Keratinocyte (primary cell): ENCODE measurements around the gene PAOX. TPM values are rescaled to one million over a fixed set of nuclear protein-coding genes. Genes with fewer than 3 reads are reported as not detected.

ENCODE experiments used
- DNase-seq: peaks from one replicate; pipeline ENCODE4 v3.0.0-alpha.2; 2011; ENCODE audit warnings: low read depth, missing footprints, low spot score
- FAIRE-seq: peaks from 2 replicates; lab custom pipeline; 2011; peaks lifted over from hg19 to GRCh38; lab: Jason Lieb, UNC
- H2AFZ ChIP-seq: 2 replicates; pipeline ENCODE4 v1.6.0; 2012; ENCODE audit warnings: low read length, control low read depth, inconsistent platforms; ENCODE audit not compliant: control insufficient read depth
- H3K27ac ChIP-seq: 2 replicates; pipeline ENCODE4 v1.5.1; 2011; ENCODE audit warnings: low read length; ENCODE audit not compliant: control insufficient read depth, insufficient read depth
- H3K27me3 ChIP-seq: 3 replicates; pipeline ENCODE4 v1.6.0; 2011; ENCODE audit warnings: low read length; ENCODE audit not compliant: control insufficient read depth, insufficient read depth; ENCODE audit errors: extremely low read depth
- H3K36me3 ChIP-seq, 2 experiments: 2 replicates in 1 of 2; 3 replicates in 1 of 2; pipeline ENCODE4 v1.5.1; 2011; ENCODE audit warnings: low read length in 2 of 2, mild to moderate bottlenecking in 1 of 2; ENCODE audit not compliant: control insufficient read depth in 2 of 2, insufficient read depth in 2 of 2; ENCODE audit errors: extremely low read depth in 1 of 2
- H3K4me1 ChIP-seq: 3 replicates; pipeline ENCODE4 v1.5.1; 2011; ENCODE audit warnings: low read length; ENCODE audit not compliant: control insufficient read depth, insufficient read depth; ENCODE audit errors: extremely low read depth
- H3K4me2 ChIP-seq: 3 replicates; pipeline ENCODE4 v1.6.0; 2011; ENCODE audit warnings: low read depth, low read length; ENCODE audit not compliant: control insufficient read depth, insufficient read depth; ENCODE audit errors: extremely low read depth
- H3K4me3 ChIP-seq, 3 experiments: fragments of 200-600 bp in 1 of 3; sonication (generic) in 1 of 3; 2 replicates in 2 of 3; 3 replicates in 1 of 3; pipeline ENCODE4 v1.5.1; 2011 to 2016; ENCODE audit warnings: low read length in 3 of 3, mild to moderate bottlenecking in 3 of 3, control low read depth in 2 of 3, inconsistent platforms in 1 of 3, low read depth in 1 of 3, mixed read lengths in 1 of 3, mixed run types in 1 of 3, moderate library complexity in 1 of 3; ENCODE audit not compliant: control insufficient read depth in 2 of 3, insufficient read depth in 2 of 3; ENCODE audit errors: extremely low read depth in 1 of 3
- H3K79me2 ChIP-seq: 2 replicates; pipeline ENCODE4 v1.6.0; 2012; ENCODE audit warnings: low read length; ENCODE audit not compliant: control insufficient read depth, insufficient read depth
- H3K9ac ChIP-seq: 3 replicates; pipeline ENCODE4 v1.6.0; 2011; ENCODE audit warnings: low read length; ENCODE audit not compliant: control insufficient read depth, insufficient read depth; ENCODE audit errors: extremely low read depth
- H3K9me1 ChIP-seq: 3 replicates; pipeline ENCODE4 v1.6.0; 2011; ENCODE audit warnings: low read length; ENCODE audit not compliant: control insufficient read depth, insufficient read depth; ENCODE audit errors: extremely low read depth
- H3K9me3 ChIP-seq: 2 replicates; pipeline ENCODE4 v1.5.1; 2012; ENCODE audit warnings: low read depth, low read length; ENCODE audit not compliant: control insufficient read depth
- H4K20me1 ChIP-seq: 3 replicates; pipeline ENCODE4 v1.6.0; 2011; ENCODE audit warnings: low read length; ENCODE audit not compliant: control insufficient read depth, insufficient read depth; ENCODE audit errors: extremely low read depth
- CTCF ChIP-seq, 3 experiments: IDR thresholded peaks in 1 of 3; conservative IDR thresholded peaks in 1 of 3; optimal IDR thresholded peaks in 1 of 3; 2 replicates in 2 of 3; 3 replicates in 1 of 3; pipeline versions ENCODE3 to v1.5.1; 2011; ENCODE audit warnings: low read length in 3 of 3, mild to moderate bottlenecking in 3 of 3, moderate library complexity in 2 of 3, control low read depth in 1 of 3, inconsistent platforms in 1 of 3; ENCODE audit not compliant: insufficient read depth in 2 of 3; ENCODE audit errors: extremely low read depth in 1 of 3
- EZH2 ChIP-seq: IDR thresholded peaks from one replicate; pipeline ENCODE4 v1.6.1; 2012; ENCODE audit warnings: inconsistent platforms, mild to moderate bottlenecking, low read length, moderate library complexity
- dilution Hi-C: fragments of 300-500 bp; cut with MboI; formaldehyde crosslinking; loops from one replicate; pipeline ENCODE4 v1.7.0; 2020; ENCODE audit warnings: low sequenced_read_pairs; ENCODE audit not compliant: extremely low pct_ligation_motif_present
- polyA plus RNA-seq, 5 experiments: library from polyadenylated mRNA; depleted of rRNA in 3 of 5; stranded (reverse) in 3 of 5; stranded (forward) in 1 of 5; unstranded in 1 of 5; fragments of >200 nt; gene quantifications; 1 replicate in 1 of 5; 2 replicates in 3 of 5; 3 replicates in 1 of 5; pipeline versions ENCODE4 v1.2.1 to v1.2.3, GENCODE V29; 2011 to 2012; ENCODE audit warnings: missing spikeins in 2 of 5, low read depth in 1 of 5, low replicate concordance in 1 of 5

Gene PAOX
- polyA plus RNA-seq, 1 donor (not counting 4 experiments of a cell fraction or from before 2014, with no cell fraction given), result 2.6 TPM

DNA sequence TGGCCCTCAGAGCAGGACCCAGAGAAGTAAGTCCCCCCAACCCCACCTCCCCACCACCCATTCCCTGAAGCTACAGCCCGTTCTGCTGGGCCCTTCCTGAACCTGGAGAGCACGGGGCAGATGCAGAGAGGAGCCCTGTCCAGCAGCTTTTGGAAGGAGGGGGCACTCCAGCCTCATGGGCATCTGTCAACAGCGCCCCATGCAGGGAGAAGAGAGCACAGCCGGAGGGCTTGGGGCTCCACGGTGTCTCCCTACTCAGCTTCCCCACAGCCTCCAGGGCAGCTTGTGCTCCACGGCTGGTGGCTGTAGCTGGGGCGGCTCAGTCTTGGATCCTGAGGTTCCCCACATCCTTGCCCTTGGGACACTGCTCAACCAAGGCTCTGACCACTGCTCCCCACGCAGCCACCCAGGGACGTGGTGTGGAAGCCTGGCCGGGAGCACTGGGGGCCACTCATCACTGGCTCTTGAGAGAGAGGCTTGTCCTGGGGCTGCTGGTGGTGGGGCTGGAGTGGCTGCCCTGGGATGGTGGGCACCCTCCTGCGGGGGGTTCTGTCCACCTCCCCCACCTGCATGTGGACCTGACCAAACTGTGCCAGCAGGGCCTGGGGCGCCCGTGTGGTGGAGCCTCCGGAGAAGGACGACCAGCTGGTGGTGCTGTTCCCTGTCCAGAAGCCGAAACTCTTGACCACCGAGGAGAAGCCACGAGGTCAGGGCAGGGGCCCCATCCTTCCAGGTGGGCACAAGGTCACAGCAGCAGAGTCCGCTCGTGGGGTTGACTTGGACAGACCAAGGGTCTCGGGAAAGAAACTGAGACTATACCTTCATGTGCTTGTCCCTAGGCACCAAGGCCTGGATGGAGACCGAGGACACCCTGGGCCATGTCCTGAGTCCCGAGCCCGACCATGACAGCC lies 27.4 kb upstream of the PAOX start:
- H3K36me3 ChIP-seq, result no peaks in the 10 kb centered on the region
- dilution Hi-C loops, result no loop called here
- DNase-seq, result no peak
- H3K9me3 ChIP-seq, result no peaks in the 10 kb centered on the region
- H3K27me3 ChIP-seq, result peaks cover 8% of the 10 kb centered on the region
- TF ChIP-seq CTCF (optimal IDR thresholded peaks at IDR 0.05 in 1 of 3, IDR thresholded peaks at IDR 0.05 in 1 of 3, conservative IDR thresholded peaks at IDR 0.05 in 1 of 3; ENCODE audit: extremely low read depth in 1 of 3, insufficient read depth in 2 of 3, low read length in 3 of 3) (no peak), EZH2 (no peak)
- no peaks in the 10 kb centered on the region for H3K4me1 ChIP-seq
- no peak overlapping the region for H3K9ac ChIP-seq
- no peak overlapping the region for H2AFZ ChIP-seq
- no peak overlapping the region for H3K4me3 ChIP-seq
- H4K20me1 ChIP-seq, result no peaks in the 10 kb centered on the region
- no peaks in the 10 kb centered on the region for H3K79me2 ChIP-seq
- no peak overlapping the region for H3K27ac ChIP-seq
- no peak overlapping the region for H3K4me2 ChIP-seq
- H3K9me1 ChIP-seq, result no peaks in the 10 kb centered on the region
- no peak for FAIRE-seq

DNA sequence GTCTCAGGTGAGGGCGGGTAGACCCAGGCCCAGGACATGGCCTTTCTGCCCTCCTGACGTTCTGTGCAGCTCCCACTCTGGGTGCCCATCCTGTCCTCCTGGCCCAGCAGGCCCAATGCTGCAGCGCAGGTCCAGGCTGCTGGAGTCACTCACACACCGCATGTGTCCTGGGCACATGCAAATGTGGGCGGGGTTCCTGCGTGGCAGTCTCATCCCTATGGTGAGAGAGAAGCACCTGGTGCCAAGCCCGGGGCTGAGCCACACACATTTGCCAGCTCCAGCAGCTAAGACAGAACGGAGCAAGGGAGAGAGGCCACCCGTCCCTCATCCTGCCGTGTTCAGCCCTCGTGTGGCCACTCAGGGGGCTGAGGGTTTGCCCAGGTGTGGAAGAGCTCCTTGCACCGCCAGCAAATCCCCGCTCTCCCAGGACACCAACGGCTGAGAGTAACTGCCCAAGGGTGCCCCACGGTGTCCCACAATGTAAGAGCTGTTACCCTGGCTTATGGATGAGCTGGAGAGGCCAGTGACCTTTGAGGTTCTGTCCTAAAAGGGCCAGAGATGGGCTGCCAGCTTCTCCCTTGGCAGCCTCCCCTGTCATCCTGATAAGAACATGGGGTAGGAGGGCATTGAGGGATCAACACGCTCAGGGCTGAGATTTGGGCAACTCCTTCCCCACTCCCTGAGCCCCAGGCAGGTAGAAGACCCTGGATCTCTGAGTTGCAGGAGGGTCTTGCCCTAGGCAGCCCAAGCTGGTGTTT lies 25.7 kb upstream of the PAOX start:
- dilution Hi-C loops, result no loop called here
- TF ChIP-seq CTCF (optimal IDR thresholded peaks at IDR 0.05 in 1 of 3, IDR thresholded peaks at IDR 0.05 in 1 of 3, conservative IDR thresholded peaks at IDR 0.05 in 1 of 3; ENCODE audit: extremely low read depth in 1 of 3, insufficient read depth in 2 of 3, low read length in 3 of 3), result no peak
- TF ChIP-seq EZH2, result no peak
- Histone ChIP-seq H2AFZ (no peak overlapping the region), H3K4me2 (no peak overlapping the region), H3K36me3 (no peaks in the 10 kb centered on the region), H3K9ac (no peak overlapping the region), H3K79me2 (no peaks in the 10 kb centered on the region), H3K9me1 (no peaks in the 10 kb centered on the region), H3K27ac (no peak overlapping the region), H3K9me3 (no peaks in the 10 kb centered on the region), H3K4me3 (no peak overlapping the region), H3K4me1 (no peaks in the 10 kb centered on the region), H3K27me3 (peaks cover 11% of the 10 kb centered on the region), H4K20me1 (no peaks in the 10 kb centered on the region)
- FAIRE-seq (no peak), DNase-seq (no peak)
